Hepatocyte (in vitro differentiated cells): ENCODE measurements around the gene ERICH6. TPM values are rescaled to one million over a fixed set of nuclear protein-coding genes. Genes with fewer than 3 reads are reported as not detected.

Source experiments
- DNase-seq: peaks from one replicate; pipeline ENCODE4 v3.0.0-alpha.2; 2016; ENCODE audit warnings: low spot score
- H2AFZ ChIP-seq: fragments of 200-600 bp; sonication (generic); 2 replicates; pipeline ENCODE4 v1.6.0; 2016; ENCODE audit warnings: antibody characterized with exemption, mild to moderate bottlenecking
- H3K27ac ChIP-seq: fragments of 200-600 bp; sonication (generic); 2 replicates; pipeline ENCODE4 v1.5.1; 2016; ENCODE audit warnings: mild to moderate bottlenecking
- H3K27me3 ChIP-seq: fragments of 200-600 bp; sonication (generic); 2 replicates; pipeline ENCODE4 v1.6.1; 2016
- H3K36me3 ChIP-seq: fragments of 200-600 bp; sonication (generic); replicated peaks from 2 replicates; pipeline ENCODE4 v1.5.1; 2016; ENCODE audit warnings: low read depth; ENCODE audit not compliant: insufficient read depth
- H3K4me1 ChIP-seq: fragments of 200-600 bp; sonication (generic); 2 replicates; pipeline ENCODE4 v1.5.1; 2016; ENCODE audit warnings: mild to moderate bottlenecking, moderate library complexity; ENCODE audit not compliant: insufficient read depth
- H3K4me2 ChIP-seq: fragments of 200-600 bp; sonication (generic); 2 replicates; pipeline ENCODE4 v1.6.0; 2016
- H3K4me3 ChIP-seq: fragments of 200-600 bp; sonication (generic); 2 replicates; pipeline ENCODE4 v1.5.1; 2016; ENCODE audit warnings: mild to moderate bottlenecking
- H3K79me2 ChIP-seq: fragments of 200-600 bp; sonication (generic); 2 replicates; pipeline ENCODE4 v1.6.0; 2017; ENCODE audit warnings: mild to moderate bottlenecking
- H3K9me2 ChIP-seq: fragments of 200-600 bp; sonication (generic); replicated peaks from 2 replicates; pipeline ENCODE4 v1.6.0; 2017; ENCODE audit warnings: mild to moderate bottlenecking; ENCODE audit not compliant: insufficient read depth
- H3K9me3 ChIP-seq: fragments of 200-600 bp; sonication (generic); 2 replicates; pipeline ENCODE4 v1.5.1; 2016; ENCODE audit warnings: low read depth, mild to moderate bottlenecking
- H4K20me1 ChIP-seq: fragments of 200-600 bp; sonication (generic); 2 replicates; pipeline ENCODE4 v1.6.0; 2016; ENCODE audit warnings: mild to moderate bottlenecking; ENCODE audit not compliant: insufficient read depth, poor library complexity, severe bottlenecking
- CTCF ChIP-seq: fragments of 200-600 bp; sonication (generic); IDR thresholded peaks from 2 replicates; pipeline ENCODE4 v1.5.1; 2016; ENCODE audit warnings: antibody characterized with exemption, mild to moderate bottlenecking; ENCODE audit not compliant: poor library complexity
- EZH2 ChIP-seq: fragments of 200-600 bp; sonication (generic); IDR thresholded peaks from 2 replicates; pipeline ENCODE4 v1.6.1; 2016; ENCODE audit warnings: antibody characterized with exemption, mild to moderate bottlenecking, borderline replicate concordance
- EZH2phosphoT487 ChIP-seq: fragments of 200-600 bp; sonication (generic); IDR thresholded peaks from one replicate; pipeline ENCODE4 v1.6.1; 2018; ENCODE audit warnings: antibody characterized with exemption, mild to moderate bottlenecking, low read depth, moderate library complexity; ENCODE audit not compliant: unreplicated experiment, severe bottlenecking
- WGBS: methylation state at CpG from one replicate; pipeline ENCODE4 v1.1.6; 2016; ENCODE audit warnings: low lambda C conversion rate; ENCODE audit errors: missing lambda C conversion rate; 5-methylcytosine and 5-hydroxymethylcytosine counted together
- polyA plus RNA-seq: library from polyadenylated mRNA; unstranded; fragments of >200 nt; fragmentation: Nextera tagmentation; extraction: Ambion mirVana; gene quantifications from 2 replicates; pipeline ENCODE4 v1.2.1, GENCODE V29; 2016
- total RNA-seq: library from RNA; depleted of rRNA; stranded (reverse); fragments of >200 nt; gene quantifications from 2 replicates; pipeline ENCODE4 v1.2.3, GENCODE V29; 2014

ERICH6 gene
- total and polyA plus RNA-seq, 2 experiments from 2014 or later, result not detected

- no peak overlapping the region for H3K4me2 ChIP-seq
- H3K79me2 ChIP-seq, result no peaks in the 10 kb centered on the region
- no peak overlapping the region for H2AFZ ChIP-seq
- H3K27me3 ChIP-seq, result no peaks in the 10 kb centered on the region
- H3K4me3 ChIP-seq, result no peak overlapping the region
- no peak for TF ChIP-seq EZH2phosphoT487
- no peak for TF ChIP-seq CTCF
- TF ChIP-seq EZH2, result no peak
- DNase-seq, result no peak
- no peaks in the 10 kb centered on the region for H3K9me2 ChIP-seq
- WGBS, result 94% methylated on average over 7 of the region's 7 CpGs
- H3K9me3 ChIP-seq, result no peaks in the 10 kb centered on the region
- no peaks in the 10 kb centered on the region for H4K20me1 ChIP-seq
- H3K27ac ChIP-seq, result no peak overlapping the region
- H3K4me1 ChIP-seq, result no peaks in the 10 kb centered on the region
- no peaks in the 10 kb centered on the region for H3K36me3 ChIP-seq
Measured at GRCh38 chr3:150631515-150632221, 72.1 kb downstream of the ERICH6 start.

GRCh38 chr3:150627557-150627956 lies 76.2 kb downstream of the ERICH6 start:
- H4K20me1 ChIP-seq, result no peaks in the 10 kb centered on the region
- H3K27me3 ChIP-seq, result no peaks in the 10 kb centered on the region
- H3K4me1 ChIP-seq, result no peaks in the 10 kb centered on the region
- TF ChIP-seq CTCF, result no peak
- TF ChIP-seq EZH2phosphoT487, result no peak
- no peak for TF ChIP-seq EZH2
- no peak overlapping the region for H3K4me2 ChIP-seq
- no peaks in the 10 kb centered on the region for H3K9me3 ChIP-seq
- no peaks in the 10 kb centered on the region for H3K36me3 ChIP-seq
- H3K9me2 ChIP-seq, result no peaks in the 10 kb centered on the region
- DNase-seq, result peak; percentile 32
- H3K27ac ChIP-seq, result no peak overlapping the region
- no peak overlapping the region for H2AFZ ChIP-seq
- H3K4me3 ChIP-seq, result no peak overlapping the region
- peaks cover 4% of the 10 kb centered on the region for H3K79me2 ChIP-seq
- WGBS, result 64% methylated on average over 2 of the region's 2 CpGs

- Histone ChIP-seq H3K4me1 (no peaks in the 10 kb centered on the region), H3K4me3 (no peak overlapping the region), H3K27me3 (no peaks in the 10 kb centered on the region), H3K4me2 (no peak overlapping the region), H3K9me3 (no peaks in the 10 kb centered on the region), H2AFZ (no peak overlapping the region), H4K20me1 (no peaks in the 10 kb centered on the region), H3K36me3 (no peaks in the 10 kb centered on the region), H3K79me2 (peaks cover 15% of the 10 kb centered on the region), H3K27ac (no peak overlapping the region), H3K9me2 (no peaks in the 10 kb centered on the region)
- WGBS, result 90% methylated on average over 2 of the region's 2 CpGs
- no peak for TF ChIP-seq EZH2
- no peak for TF ChIP-seq EZH2phosphoT487
- no peak for TF ChIP-seq CTCF
- DNase-seq, result no peak
Measured at GRCh38 chr3:150626148-150626930, 77.4 kb downstream of the ERICH6 start.
